GM19240 (cell line): ENCODE measurements around the gene MICU1.
A peak's percentile ranks its signal among the peaks of the same experiment; 100 is the strongest.
"Not testable (repeated sequence)": the region's sequence is repeated elsewhere in the genome, so short reads cannot be mapped to it uniquely, and the experiment has no call there.

Source experiments
- DNase-seq: peaks from one replicate; pipeline ENCODE4 v3.0.0; 2011; ENCODE audit warnings: low spot score; ENCODE audit not compliant: insufficient read length

MICU1 gene

GRCh38 chr10:72625608-72626443, at the start of gene MICU1:
Gene MICU1, minus strand, starts transcription at chr10:72626079. Its CDS starts 59,286 bp downstream, at chr10:72566793.
- peak; percentile 80 for DNase-seq

- not testable (repeated sequence) for DNase-seq
Observed at GRCh38 chr10:72674174-72674573, 48.3 kb upstream of the MICU1 start.

GRCh38 chr10:72673280-72673679, 47.4 kb upstream of the MICU1 start:
- DNase-seq: no peak

DNA sequence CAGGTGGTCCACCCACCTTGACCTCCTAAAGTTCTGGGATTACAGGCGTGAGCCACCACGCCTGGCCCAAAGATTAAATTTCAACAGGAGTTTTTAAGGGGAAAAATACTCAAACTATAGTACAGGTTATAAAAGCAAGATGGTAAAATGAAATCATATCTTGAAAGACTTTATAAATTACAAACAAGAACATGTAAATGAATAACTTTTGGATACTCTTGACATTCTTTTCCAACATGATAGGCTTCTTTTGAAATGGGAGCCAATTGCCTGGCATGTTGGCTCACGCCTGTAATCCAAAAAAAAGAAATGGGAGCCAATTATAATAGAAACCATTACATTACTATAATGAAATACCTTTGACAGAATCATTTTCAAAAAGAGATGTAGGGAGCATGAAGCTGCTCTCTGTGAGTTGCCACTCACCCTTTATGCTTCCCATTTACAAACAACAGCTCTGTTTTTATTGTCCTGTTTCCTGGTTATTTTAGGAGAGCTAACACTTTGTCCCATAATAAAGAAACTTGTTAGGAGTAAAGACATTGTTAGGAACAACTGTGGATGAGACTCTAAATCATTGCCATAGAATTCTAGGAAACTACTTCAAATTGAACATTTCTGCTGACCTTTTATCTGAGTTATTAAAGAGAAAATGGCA, 41.5 kb upstream of the MICU1 start:
- DNase-seq: no peak

DNA sequence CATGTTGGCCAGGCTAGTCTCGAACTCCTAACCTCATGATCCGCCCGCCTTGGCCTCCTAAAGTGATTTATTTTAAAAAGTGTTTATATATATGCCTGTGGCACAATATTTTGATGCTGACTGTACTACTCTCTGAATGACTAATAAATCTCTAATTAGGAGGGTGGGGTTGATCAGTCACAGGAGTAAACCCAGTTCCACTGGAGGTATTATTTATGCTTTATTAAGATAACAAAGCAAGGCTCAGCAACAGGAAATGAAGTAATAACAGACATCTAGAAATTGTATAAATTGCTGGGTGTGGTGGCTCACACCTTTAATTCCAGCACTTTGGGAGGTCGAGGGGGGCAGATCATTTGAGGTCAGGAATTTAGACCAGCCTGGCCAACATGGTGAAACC, 40.0 kb upstream of the MICU1 start:
- DNase-seq: no peak

GRCh38 chr10:72663971-72664370, 38.1 kb upstream of the MICU1 start:
- no peak for DNase-seq

DNA sequence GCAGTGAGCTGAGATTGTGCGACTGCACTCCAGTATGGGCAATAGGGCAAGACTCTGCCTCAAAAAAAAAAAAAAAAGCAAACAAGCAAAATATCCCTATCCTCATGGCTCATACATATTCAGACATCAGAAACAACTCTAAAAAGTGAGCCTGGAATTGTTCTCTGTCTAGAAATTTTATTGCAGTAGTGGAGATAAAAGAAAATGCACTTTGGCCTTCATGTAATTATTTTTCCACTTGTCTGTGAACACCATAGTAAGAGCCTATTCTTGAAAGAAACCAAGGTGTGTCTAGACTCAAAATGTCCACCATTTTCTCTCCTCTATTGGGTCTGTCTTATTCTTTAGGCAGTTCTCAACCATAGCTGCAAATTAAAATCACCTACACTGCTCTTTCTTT, 35.6 kb upstream of the MICU1 start:
- DNase-seq: no peak

GRCh38 chr10:72660220-72660619, 34.3 kb upstream of the MICU1 start:
- no peak for DNase-seq

GRCh38 chr10:72659694-72660093, 33.8 kb upstream of the MICU1 start:
- DNase-seq: no peak

DNA sequence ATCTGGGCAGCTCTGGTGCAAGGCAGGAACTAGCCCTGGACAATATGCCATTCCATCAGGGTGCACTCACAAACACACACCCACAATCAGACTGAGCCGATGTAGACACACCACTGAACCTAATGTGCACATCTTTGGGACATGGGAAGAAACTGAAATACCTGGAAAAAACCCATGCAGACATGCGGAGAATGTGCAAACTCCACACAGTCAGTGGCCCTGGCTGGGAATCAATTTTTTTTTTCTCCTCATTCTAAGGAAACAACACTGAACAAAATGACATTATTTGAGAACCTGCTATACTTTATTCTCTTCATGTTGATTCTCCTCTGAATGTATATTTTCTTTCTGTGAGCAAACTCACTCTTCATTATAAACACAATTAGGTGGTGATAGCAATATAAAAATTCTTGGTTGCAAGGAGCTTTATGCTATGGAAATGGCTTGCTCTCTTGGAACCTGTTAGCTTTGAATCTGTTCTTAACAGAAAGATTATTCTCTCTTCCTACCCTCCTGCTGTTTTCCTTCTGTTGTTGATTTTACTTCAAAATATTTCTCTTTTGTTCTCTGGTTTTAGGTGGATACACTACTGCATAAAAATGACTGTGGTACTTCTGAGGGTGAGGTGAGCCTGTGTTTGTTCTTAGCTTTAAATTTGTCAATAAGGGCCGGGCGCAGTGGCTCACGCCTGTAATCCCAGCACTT, 33.0 kb upstream of the MICU1 start:
- no peak for DNase-seq

- no peak for DNase-seq
Observed at GRCh38 chr10:72654720-72655119, 28.8 kb upstream of the MICU1 start.

- DNase-seq: no peak
Observed at GRCh38 chr10:72653383-72654096, 27.7 kb upstream of the MICU1 start.

GRCh38 chr10:72649291-72649690, 23.4 kb upstream of the MICU1 start:
- no peak for DNase-seq

GRCh38 chr10:72648301-72648700, 22.4 kb upstream of the MICU1 start:
- DNase-seq: no peak

GRCh38 chr10:72646971-72647370, 21.1 kb upstream of the MICU1 start:
- DNase-seq: not testable (repeated sequence)

DNA sequence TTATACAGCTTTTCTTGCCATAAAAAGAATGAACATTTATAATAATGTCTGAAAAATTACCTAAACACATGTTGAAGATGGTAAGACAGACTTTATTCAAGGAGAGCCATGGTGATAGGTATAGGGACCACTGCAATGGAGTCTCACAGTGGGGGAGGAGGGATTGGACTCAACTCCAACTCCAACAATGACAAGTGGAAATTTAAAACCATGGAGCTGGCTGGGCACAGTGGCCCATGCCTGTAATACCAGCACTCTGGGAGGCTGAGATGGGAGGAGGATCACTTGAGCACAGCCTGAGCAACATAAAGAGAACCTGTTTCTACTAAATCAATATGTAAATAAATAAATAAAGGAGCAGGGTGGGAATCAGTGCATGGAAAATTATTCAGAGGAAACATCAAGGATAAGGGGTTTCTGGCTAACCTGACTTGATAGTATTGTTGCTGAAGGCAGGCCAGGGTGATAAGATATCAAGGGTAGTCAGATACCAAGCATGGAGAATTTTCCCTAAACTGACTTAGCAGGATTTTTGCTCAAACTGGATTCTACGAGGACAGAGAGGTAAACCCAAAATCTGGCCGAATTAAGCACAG, 19.5 kb upstream of the MICU1 start:
- DNase-seq: no peak

DNA sequence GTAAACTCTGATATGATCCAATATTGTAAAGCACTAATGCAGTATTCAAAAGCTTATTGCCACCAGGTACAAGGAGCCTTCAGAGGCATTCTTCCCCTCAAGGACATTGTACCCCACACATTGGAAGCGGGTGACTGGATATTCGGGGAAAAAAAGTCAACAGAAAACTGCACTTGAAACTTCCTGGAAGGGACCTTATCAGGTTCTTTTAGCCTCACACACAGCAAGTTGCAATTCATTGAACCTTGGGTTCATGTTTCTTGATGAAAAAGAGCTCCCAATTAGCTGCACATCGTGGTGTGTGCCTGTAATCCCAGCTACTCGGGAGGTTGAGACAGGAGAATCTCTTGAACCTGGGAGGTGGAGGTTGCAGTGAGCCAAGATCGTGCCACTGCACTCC, 16.4 kb upstream of the MICU1 start:
- no peak for DNase-seq

DNA sequence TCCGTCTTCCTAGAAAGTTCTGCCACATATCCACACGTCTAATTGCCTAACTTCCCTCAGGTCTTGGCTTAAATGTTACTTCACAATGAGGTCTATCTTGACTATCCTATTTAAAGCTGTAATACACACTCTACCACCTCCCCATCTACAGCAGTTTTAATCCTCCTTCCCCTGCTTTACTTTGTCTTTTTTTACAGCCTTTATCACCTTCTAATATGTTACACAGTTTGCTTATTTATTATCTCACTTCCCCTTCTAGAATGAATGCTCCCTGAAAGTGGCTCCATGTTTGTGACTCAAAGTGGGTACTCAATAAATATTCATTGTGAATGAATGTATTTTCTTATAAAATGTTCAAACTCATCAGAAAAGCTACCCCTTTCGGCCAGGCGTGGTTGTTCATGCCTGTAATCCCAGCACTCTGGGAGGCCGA, 13.6 kb upstream of the MICU1 start:
- DNase-seq: no peak

GRCh38 chr10:72638586-72639440, 12.9 kb upstream of the MICU1 start:
- no peak for DNase-seq

DNA sequence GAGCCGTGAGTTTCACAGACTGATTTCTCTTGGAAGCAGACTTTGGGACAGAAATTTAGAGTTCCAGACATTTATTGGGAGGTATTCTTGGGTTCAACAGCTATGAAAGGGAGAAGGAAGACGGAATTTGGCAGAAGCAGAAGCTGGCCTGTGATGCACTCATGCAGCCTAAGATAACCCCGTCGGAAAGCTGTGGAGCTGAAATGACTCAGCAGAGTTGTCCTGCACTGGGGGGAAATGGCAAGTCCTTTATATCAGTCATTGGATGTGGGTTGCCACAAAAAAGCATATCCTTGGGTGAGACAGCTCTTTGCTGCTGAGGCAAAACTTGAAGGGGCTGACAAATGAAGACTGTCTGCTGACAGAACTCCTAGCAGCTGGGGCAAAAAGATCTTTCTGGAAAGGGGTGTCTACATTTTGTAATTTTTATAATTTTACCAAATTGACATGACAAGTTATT, 11.5 kb upstream of the MICU1 start:
- peak; percentile 19 for DNase-seq
